ENCODE results near the gene SLC1A3.

GRCh38 chr5:36602704-36603321, 3.6 kb upstream of the SLC1A3 start:
- TF ChIP-seq KDM1A (IDR thresholded peaks at IDR 0.05; ENCODE audit: borderline replicate concordance) (no peak), MAX (IDR thresholded peaks at IDR 0.05; ENCODE audit: low read depth, low read length) (no peak), MEF2A (IDR thresholded peaks at IDR 0.05; ENCODE audit: insufficient read depth, low read depth, low read length) (no peak), HDAC2 (IDR thresholded peaks at IDR 0.05) (no peak)
